ENCODE results near the gene COX6A1. TPM values are rescaled to one million over a fixed set of nuclear protein-coding genes. Genes with fewer than 3 reads are reported as not detected.

The COX6A1 gene
- total RNA-seq, 1 donor from 2014 or later: 231 TPM

- Histone ChIP-seq H3K27me3 (ENCODE audit: control insufficient read depth in 3 of 3, insufficient read depth in 3 of 3, low read length in 3 of 3) (no peaks in the 10 kb centered on the region), H3K27ac (ENCODE audit: low read depth, low read length) (no peak overlapping the region), H3K9me3 (ENCODE audit: control insufficient read depth in 3 of 3, low read length in 3 of 3) (no peaks in the 10 kb centered on the region), H3K4me3 (ENCODE audit: low read length in 3 of 3) (no peak overlapping the region), H3K36me3 (ENCODE audit: control insufficient read depth in 3 of 3, insufficient read depth in 3 of 3, low read length in 3 of 3) (peaks cover 0 to 19% (median 3%) of the 10 kb centered on the region in 3 donors), H3K9ac (ENCODE audit: low read depth in 1 of 3, low read length in 3 of 3) (no peak overlapping the region), H3K4me1 (ENCODE audit: control insufficient read depth in 3 of 3, insufficient read depth in 3 of 3, low read length in 3 of 3) (peaks cover 4 to 11% (median 4%) of the 10 kb centered on the region in 3 donors)
Measured at GRCh38 chr12:120488057-120488640, 50.2 kb downstream of the COX6A1 start.

- H3K27me3 ChIP-seq (ENCODE audit: control insufficient read depth in 3 of 3, insufficient read depth in 3 of 3, low read length in 3 of 3): no peaks in the 10 kb centered on the region
Measured at GRCh38 chr12:120489018-120489417, 51.1 kb downstream of the COX6A1 start.

GRCh38 chr12:120490325-120490724 is 52.4 kb downstream of the COX6A1 start:
- peaks cover 0 to 19% (median 3%) of the 10 kb centered on the region in 3 donors for H3K36me3 ChIP-seq (ENCODE audit: control insufficient read depth in 3 of 3, insufficient read depth in 3 of 3, low read length in 3 of 3)
- H3K9ac ChIP-seq (ENCODE audit: low read depth in 1 of 3, low read length in 3 of 3): no peak overlapping the region
- no peaks in the 10 kb centered on the region for H3K9me3 ChIP-seq (ENCODE audit: control insufficient read depth in 3 of 3, low read length in 3 of 3)
- no peaks in the 10 kb centered on the region for H3K27me3 ChIP-seq (ENCODE audit: control insufficient read depth in 3 of 3, insufficient read depth in 3 of 3, low read length in 3 of 3)
- peaks cover 4 to 17% (median 7%) of the 10 kb centered on the region in 3 donors for H3K4me1 ChIP-seq (ENCODE audit: control insufficient read depth in 3 of 3, insufficient read depth in 3 of 3, low read length in 3 of 3)
- H3K4me3 ChIP-seq (ENCODE audit: low read length in 3 of 3): no peak overlapping the region
- H3K27ac ChIP-seq (ENCODE audit: low read depth, low read length): no peak overlapping the region

More at GRCh38 chr12:120489018-120489417, 51.1 kb downstream of the COX6A1 start:
- no peak overlapping the region for H3K9ac ChIP-seq (ENCODE audit: low read depth in 1 of 3, low read length in 3 of 3)
- no peak overlapping the region for H3K27ac ChIP-seq (ENCODE audit: low read depth, low read length)
- peaks cover 0 to 19% (median 3%) of the 10 kb centered on the region in 3 donors for H3K36me3 ChIP-seq (ENCODE audit: control insufficient read depth in 3 of 3, insufficient read depth in 3 of 3, low read length in 3 of 3)
- H3K4me1 ChIP-seq (ENCODE audit: control insufficient read depth in 3 of 3, insufficient read depth in 3 of 3, low read length in 3 of 3): peaks cover 4 to 11% (median 4%) of the 10 kb centered on the region in 3 donors
- H3K4me3 ChIP-seq (ENCODE audit: low read length in 3 of 3): no peak overlapping the region
- no peaks in the 10 kb centered on the region for H3K9me3 ChIP-seq (ENCODE audit: control insufficient read depth in 3 of 3, low read length in 3 of 3)

Other genes with a start within 250 kb of the COX6A1 start
- 87.2 TPM for gene GCN1, start 243.4 kb upstream of the COX6A1 start, total RNA-seq
- gene RPLP0, start 237.0 kb upstream of the COX6A1 start, total RNA-seq: 2,458 TPM
- 20.9 TPM for gene PXN, start 172.4 kb upstream of the COX6A1 start, total RNA-seq
- gene RNU4-2, start 146.2 kb upstream of the COX6A1 start, total RNA-seq: under 0.01 TPM
- gene RNU4-1, start 144.9 kb upstream of the COX6A1 start, total RNA-seq: under 0.01 TPM
- 3.7 TPM for gene SIRT4, start 135.8 kb upstream of the COX6A1 start, total RNA-seq
- gene PLA2G1B, start 110.3 kb upstream of the COX6A1 start, total RNA-seq: not detected
- 1.0 TPM for gene MSI1, start 68.9 kb upstream of the COX6A1 start, total RNA-seq
- gene TRIAP1, start 8.3 kb downstream of the COX6A1 start, total RNA-seq: 18.8 TPM
- gene GATC, start 8.3 kb downstream of the COX6A1 start, total RNA-seq: 9.9 TPM
- gene SRSF9, start 31.6 kb downstream of the COX6A1 start, total RNA-seq: 79.9 TPM
- 162 TPM for gene DYNLL1, start 58.0 kb downstream of the COX6A1 start, total RNA-seq
- 29.7 TPM for gene COQ5, start 91.0 kb downstream of the COX6A1 start, total RNA-seq
- 118 TPM for gene RNF10, start 96.2 kb downstream of the COX6A1 start, total RNA-seq
- gene POP5, start 143.3 kb downstream of the COX6A1 start, total RNA-seq: 29.2 TPM
- gene CABP1, start 202.5 kb downstream of the COX6A1 start, total RNA-seq: 0.52 TPM
- 50.6 TPM for gene MLEC, start 249.0 kb downstream of the COX6A1 start, total RNA-seq